NCI-H1105 (cell line): ENCODE data around the gene COG5.
"Not testable (repeated sequence)": the region's sequence is repeated elsewhere in the genome, so short reads cannot be mapped to it uniquely, and the experiment has no call there.

Experiments
- DNase-seq: peaks from one replicate; lab custom pipeline; 2025; lab: John Stamatoyannopoulos, UW

Gene COG5

DNA sequence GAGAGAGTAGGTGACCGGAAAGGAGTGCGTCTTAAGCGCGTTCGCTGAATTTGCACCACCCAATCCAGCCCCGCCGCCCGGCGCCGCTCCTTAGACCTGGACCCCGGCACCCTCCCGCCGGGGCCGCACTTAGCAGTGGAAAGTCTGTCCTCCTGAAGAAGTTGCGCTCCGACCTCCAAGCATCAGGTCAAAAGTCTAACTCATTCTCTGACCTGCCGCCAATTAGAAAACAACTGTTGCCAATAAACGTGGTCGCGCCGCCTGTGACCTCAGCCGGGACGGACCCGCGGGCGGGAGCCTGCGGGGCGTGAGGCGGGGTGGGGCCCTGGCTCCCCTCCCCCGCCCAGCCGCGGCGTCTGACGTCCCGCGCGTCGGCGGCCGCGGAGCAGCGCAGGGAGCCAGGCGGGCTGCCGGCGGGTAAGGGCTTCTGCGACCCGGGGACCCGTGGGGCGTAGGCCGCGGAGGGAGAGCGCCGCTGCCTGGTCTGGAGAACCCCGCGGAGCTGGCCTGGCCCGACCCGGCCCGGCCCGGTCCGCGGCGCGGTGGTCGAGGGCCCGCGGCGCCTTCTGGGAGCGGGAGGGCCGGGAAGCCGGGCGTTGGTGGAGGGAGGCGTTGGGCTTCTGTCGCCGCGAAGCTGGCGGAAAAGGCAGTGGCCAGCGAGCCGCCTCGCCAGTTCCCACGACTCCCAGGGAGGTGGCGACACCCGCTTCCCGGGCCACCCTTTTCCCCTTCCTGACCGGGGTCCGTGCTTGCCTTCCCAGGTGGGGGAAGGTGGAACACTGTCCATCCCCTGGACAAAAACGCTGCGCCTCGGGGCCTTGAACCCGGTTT, 16.4 kb upstream of the COG5 start, which contains the start of gene BCAP29:
Gene BCAP29 (plus strand): TSS at position 362 of the 831 bp plus-strand sequence. CDS start 527 bp downstream, outside the sequence.
- peak; percentile 69 for DNase-seq

DNA sequence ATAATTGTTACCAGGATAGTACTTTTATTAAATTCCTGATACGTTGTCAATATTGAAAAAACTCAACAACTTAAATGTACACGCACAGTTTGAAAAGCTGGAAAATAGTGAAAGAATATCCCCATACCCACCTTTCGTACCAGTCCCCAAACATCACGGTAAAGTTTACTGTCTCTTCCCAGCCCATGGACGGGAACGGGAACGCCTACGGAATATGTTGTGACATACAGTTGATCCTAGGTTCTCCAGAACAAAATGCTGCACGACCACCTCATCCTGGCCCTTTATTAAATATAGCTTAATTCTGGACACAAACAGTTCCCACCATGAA, 15.8 kb upstream of the COG5 start:
- no peak for DNase-seq

GRCh38 chr7:107573537-107573936, 9.8 kb upstream of the COG5 start:
- DNase-seq = no peak

GRCh38 chr7:107570298-107570697, 6.6 kb upstream of the COG5 start:
- no peak for DNase-seq

DNA sequence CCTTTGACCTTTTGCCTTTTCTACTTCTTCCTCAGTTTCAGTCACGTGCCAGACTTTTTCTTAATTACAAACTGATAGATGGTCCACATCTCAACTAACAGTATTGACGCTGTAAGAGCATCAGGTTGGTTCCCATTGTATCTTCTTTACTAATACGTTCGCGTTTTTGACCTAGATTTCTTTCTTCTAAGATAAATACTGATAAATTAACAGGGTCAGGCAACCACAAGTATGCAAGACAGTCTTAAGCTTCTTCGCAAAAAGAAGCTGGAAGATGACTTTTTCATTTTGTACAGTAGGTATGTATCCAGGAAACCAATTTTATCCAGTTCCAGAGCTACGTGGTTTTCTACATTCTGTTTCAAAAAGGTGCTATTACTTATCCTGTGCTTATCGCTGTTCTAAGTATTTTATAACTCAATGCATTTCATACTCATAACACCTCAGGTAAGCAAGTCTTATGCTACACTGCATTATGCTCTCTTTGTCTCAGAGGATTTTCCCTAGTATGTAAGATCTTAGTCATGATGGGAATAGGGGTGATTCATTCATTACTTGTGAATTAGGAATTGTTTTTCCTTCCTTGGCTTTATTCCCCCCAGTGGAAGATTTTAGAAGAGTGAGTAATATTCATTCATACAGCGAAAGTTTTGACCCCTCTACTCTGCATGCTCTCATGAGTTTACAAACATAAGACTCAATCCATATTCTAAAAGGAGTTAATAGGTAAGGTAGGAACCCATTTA, 1.0 kb upstream of the COG5 start:
- DNase-seq = no peak

GRCh38 chr7:107563081-107563774, 492 bp downstream of the COG5 start:
- peak; percentile 42 for DNase-seq

DNA sequence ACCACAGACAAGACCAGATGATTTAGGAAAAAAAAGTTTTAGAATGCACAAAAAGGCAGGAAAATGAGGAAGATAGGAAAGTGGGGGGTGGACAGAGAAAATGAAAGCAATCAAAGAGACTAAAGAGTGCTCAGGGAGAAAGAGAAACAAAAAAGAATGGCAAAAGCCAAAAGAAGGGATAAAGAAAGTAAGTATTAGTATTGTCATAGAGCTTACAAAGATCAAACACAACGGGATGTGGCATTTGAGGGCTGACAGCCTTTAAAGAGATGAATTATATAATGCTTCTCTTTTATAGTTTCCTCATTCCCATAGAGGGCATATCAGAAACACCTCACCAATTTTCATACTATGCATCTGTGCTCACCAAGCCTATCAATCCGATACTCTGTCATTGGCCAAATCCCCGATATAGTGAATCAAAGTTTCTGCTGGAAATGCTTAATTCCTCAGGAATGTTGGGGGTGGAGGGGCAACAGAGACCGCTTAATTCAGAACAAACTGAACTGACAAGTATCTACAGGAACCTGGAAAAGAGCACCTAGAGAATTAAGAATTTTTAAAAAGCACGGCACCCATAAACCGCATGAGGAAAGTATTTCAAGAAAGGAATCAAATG, 2.7 kb downstream of the COG5 start:
- no peak for DNase-seq

DNA sequence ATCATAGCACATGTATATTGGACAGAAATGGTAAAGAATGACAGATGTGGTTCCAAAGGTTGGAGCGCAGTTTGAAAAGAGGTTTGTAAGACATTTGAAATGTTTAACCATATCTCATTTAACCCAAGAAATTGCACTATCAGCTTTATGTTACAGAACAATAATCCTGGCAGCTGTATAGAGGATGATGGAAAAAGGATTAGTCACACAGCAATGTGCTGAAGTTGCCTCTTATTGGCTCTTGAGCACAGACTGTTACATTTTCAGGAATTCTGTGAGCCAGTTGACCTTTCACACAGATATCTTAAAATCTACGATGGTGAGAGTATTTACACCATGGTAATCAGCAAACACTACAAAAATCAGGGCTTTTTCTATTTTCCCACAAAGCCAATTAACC, 3.9 kb downstream of the COG5 start:
- DNase-seq = no peak

DNA sequence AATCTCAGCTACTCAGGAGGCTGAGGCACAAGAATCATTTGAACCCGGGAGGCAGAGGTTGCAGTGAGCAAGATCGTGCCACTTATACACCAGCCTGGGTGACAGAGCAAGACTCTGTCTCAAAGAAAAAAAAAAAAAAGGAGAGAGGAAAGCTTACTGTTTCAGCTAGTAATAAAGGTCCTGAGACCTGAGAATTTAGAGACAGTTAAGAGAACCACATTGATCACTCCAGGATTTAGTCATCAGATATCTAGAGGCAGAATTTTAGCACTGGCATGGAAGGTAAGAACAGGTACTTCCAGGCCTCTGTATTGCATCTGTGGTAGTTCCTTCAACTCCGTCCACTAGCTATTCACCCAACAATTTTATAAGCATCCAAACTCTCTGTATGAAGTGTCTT, 7.8 kb downstream of the COG5 start:
- DNase-seq = no peak

DNA sequence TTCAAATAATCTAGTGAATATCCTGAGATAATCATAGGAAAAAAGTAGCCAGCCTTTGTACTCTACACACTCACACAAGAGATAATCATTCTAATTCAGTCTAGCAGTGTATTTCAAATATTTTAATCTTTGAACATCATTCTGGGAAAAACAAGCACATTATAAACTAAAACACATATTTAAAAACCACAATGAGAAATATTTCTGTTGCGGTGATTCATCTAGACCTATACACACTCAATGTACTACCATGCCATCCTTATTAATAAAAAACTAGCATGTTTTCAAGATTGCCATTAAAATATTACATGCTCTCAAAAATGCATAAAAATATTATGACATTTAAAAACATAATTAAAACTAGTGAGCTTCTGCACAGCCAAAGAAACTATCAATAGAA, 11.8 kb downstream of the COG5 start:
- no peak for DNase-seq

GRCh38 chr7:107544848-107545591, 18.7 kb downstream of the COG5 start:
- no peak for DNase-seq

DNA sequence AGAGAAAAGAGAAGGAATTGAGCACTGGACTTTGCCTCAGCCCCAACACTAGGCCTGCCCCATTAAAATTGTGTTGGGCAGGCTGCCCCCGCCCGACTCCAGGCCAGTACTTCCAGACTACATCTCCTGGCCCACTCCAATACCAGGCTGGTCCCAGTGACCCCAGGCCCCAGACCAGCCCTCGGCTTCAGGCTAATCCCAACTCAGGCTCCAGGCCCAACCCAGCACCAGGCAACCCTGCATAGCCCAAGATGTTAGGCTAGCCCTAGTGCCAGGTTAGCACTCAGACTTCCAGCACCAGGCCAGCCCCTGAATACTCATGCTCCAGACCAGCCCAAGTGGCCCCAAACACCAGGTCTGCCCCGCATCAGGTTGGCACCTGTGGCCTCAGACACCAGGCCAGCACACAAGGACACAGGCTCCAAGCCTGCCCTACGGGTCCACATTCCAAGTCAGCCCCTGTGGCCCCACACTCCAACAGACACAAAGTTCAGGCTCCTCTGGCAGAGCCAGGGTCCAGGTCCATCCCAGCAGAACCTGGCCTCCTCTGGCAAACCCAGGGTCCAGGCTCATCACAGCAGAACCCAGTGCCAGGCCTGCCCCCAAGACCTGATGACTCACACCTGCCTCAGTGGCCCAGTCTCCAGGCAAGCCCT, 20.3 kb downstream of the COG5 start:
- DNase-seq = no peak

DNA sequence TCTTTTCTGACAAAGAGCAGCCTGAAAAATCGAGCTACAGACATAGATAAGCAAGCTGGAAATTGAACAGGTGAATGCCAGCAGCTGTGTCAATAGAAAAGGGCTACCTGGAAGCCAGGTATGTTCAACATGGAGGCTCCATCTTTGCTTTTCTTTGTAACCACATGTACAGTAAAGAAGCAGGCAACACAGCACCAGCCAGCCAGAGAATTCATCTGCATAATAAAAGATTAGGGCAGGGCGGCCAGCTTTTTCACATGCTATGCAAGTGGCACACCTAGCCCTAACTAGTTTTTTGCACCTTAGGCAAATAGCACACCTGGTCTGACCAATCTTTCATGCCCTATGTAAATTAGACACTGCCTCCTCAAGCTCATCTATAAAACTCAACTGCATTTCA, 25.7 kb downstream of the COG5 start:
- peak; percentile 90 for DNase-seq

- DNase-seq = not testable (repeated sequence)
These were observed 26.5 kb downstream of the COG5 start for GRCh38 chr7:107537228-107537627.

DNA sequence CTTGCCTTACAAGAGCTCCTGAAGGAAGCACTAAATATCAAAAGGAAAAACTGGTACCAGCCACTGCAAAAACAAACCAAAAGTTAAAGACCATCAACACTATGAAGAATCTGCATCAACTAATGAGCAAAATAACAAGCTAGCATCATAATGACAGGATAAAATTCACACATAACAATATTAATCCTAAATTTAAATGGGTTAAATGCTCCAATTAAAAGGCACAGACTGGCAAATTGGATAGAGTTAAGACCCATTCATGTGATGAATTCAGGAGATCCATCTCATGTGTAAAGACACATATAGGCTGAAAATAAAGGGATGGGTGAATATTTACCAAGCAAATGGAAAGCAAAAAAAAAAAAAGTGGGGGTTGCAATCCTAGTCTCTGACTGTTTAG, 29.6 kb downstream of the COG5 start:
- DNase-seq = no peak

- DNase-seq = no peak
These were observed 33.0 kb downstream of the COG5 start for GRCh38 chr7:107530751-107531150.

DNA sequence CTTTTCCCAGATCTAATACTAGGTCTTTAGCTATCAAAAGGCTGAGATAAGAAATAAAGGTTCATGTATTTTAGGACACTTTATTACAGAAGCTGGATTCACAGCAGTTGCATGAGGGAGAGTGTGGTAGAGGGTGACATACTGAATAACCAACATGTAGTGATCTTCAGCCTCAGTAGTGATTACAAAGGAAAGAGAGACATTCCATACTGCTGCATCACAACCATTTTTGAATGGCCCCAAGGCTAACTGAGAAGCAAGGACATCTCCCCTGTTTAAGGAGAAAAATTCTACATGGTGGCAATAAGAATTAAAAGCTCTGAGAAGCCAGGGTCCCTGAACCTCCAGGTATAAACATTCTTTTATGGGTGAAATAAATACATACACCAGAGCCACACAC, 35.3 kb downstream of the COG5 start:
- DNase-seq = no peak

DNA sequence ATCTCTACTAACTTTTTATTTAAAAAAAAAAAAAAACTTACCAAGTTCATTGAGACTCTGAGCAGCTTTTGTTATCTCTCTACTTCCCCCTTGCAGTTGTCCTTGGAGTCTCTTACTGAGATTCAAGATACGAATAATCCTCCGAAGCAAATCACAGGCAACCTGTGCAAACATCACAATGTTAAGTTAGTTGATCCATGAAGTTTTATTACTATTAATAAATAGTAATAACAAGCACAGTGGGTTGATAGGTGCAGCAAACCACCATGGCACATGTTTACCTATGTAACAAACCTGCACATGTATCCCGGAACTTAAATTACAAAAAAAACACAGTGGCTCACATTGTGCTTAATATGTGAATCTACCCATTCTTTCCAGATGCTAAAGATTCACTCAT, 36.5 kb downstream of the COG5 start:
- DNase-seq = no peak

- no peak for DNase-seq
These were observed 37.0 kb downstream of the COG5 start for GRCh38 chr7:107526672-107527071.

DNA sequence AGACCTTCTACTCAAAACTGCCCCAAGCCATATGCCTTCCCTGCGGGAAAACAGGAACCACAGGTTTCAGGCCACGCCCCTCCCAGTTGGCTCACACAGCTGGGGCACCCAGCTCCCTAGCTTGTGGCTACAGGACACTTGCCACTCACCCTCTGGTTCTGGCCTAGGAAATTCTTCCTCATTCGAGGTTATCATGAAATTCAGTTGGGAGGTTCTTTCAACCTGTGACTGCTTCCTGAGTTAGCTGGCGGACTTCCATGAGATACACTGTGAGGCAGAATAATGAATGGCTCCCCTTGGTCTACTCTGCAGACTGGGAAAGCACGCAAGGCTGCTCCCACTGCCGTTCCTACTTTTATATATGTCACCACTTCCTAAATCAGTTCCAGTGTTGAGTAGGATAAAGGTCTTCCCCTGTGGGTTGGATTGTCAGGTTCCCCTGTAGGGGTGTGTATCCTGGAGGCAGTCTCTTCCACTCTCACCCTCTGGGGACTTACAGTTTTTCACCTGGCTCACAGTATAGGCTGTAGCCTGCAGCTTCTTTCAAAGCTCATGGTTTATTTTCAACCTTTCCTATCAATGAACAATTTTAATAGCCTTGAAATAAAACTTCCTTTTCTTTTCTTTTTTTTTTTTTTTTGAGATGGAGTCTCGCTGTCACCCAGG, 56.9 kb downstream of the COG5 start:
- DNase-seq = peak; percentile 5
